Measurements from ENCODE around the gene BET1L.

- TF ChIP-seq EP300 (IDR thresholded peaks at IDR 0.05; ENCODE audit: borderline replicate concordance in 1 of 2, low read depth in 1 of 2, low read length in 1 of 2) (no peak), GABPA (IDR thresholded peaks at IDR 0.05; ENCODE audit: low read depth) (no peak), TAF1 (IDR thresholded peaks at IDR 0.05; ENCODE audit: borderline replicate concordance, low read depth, low read length) (no peak), POLR2AphosphoS5 (IDR thresholded peaks at IDR 0.05; ENCODE audit: low read depth, low read length) (no peak), GATA2 (CRISPR knock-in tag; IDR thresholded peaks at IDR 0.05) (no peak), ZBTB33 (IDR thresholded peaks at IDR 0.05; ENCODE audit: borderline replicate concordance, low read depth) (no peak)
- TF ChIP-seq, protein P1, sequence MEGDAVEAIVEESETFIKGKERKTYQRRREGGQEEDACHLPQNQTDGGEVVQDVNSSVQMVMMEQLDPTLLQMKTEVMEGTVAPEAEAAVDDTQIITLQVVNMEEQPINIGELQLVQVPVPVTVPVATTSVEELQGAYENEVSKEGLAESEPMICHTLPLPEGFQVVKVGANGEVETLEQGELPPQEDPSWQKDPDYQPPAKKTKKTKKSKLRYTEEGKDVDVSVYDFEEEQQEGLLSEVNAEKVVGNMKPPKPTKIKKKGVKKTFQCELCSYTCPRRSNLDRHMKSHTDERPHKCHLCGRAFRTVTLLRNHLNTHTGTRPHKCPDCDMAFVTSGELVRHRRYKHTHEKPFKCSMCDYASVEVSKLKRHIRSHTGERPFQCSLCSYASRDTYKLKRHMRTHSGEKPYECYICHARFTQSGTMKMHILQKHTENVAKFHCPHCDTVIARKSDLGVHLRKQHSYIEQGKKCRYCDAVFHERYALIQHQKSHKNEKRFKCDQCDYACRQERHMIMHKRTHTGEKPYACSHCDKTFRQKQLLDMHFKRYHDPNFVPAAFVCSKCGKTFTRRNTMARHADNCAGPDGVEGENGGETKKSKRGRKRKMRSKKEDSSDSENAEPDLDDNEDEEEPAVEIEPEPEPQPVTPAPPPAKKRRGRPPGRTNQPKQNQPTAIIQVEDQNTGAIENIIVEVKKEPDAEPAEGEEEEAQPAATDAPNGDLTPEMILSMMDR (IDR thresholded peaks at IDR 0.05), result no peak
Observed at GRCh38 chr11:244376-244775, 37.2 kb upstream of the BET1L start.
